Common myeloid progenitor, CD34-positive (primary cell): ENCODE measurements around the gene ZNF816. TPM values are rescaled to one million over a fixed set of nuclear protein-coding genes. Genes with fewer than 3 reads are reported as not detected.

Experiments used
- CTCF ChIA-PET: fragments of 350-600 bp; sonication (Branson Sonifier 250); formaldehyde crosslinking; loops from one replicate; lab custom pipeline; 2021; ENCODE audit warnings: antibody characterized with exemption; lab: Charles Lee
- POLR2A ChIA-PET: fragments of 350-600 bp; sonication (Branson Sonifier 250); formaldehyde crosslinking; loops from one replicate; lab custom pipeline; 2021; ENCODE audit warnings: antibody characterized with exemption; lab: Charles Lee
- DNase-seq, 3 donors: peaks; one replicate each; pipeline versions ENCODE4 v3.0.0 to v3.0.0-alpha.2; 2013
- H3K27ac ChIP-seq, 2 experiments: 1 replicate in 1 of 2; 2 replicates in 1 of 2; pipeline ENCODE4 v1.7.0; 2013; ENCODE audit warnings: inconsistent platforms in 2 of 2, low read length in 2 of 2, mild to moderate bottlenecking in 2 of 2, low read depth in 1 of 2, moderate library complexity in 1 of 2; ENCODE audit not compliant: severe bottlenecking in 2 of 2, insufficient read depth in 1 of 2, poor library complexity in 1 of 2
- H3K27me3 ChIP-seq, 5 experiments: replicated peaks in 2 of 5; 1 replicate in 3 of 5; 2 replicates in 2 of 5; pipeline versions ENCODE4 v1.6.1 to v1.7.0; 2013; ENCODE audit warnings: low read length in 4 of 5, mild to moderate bottlenecking in 2 of 5, moderate library complexity in 2 of 5, inconsistent platforms in 1 of 5; ENCODE audit not compliant: insufficient read depth in 5 of 5, control insufficient read depth in 4 of 5
- H3K36me3 ChIP-seq, 4 experiments: 1 replicate in 2 of 4; 2 replicates in 2 of 4; pipeline versions ENCODE4 v1.6.1 to v1.7.0; 2013; ENCODE audit warnings: low read length in 3 of 4, control low read depth in 1 of 4, mild to moderate bottlenecking in 1 of 4; ENCODE audit not compliant: control insufficient read depth in 4 of 4, insufficient read depth in 4 of 4
- H3K4me1 ChIP-seq, 4 experiments: 1 replicate in 3 of 4; 2 replicates in 1 of 4; pipeline versions ENCODE4 v1.6.1 to v1.7.1; 2013; ENCODE audit warnings: low read length in 3 of 4, mild to moderate bottlenecking in 3 of 4, control low read depth in 1 of 4, inconsistent platforms in 1 of 4, moderate library complexity in 1 of 4; ENCODE audit not compliant: control insufficient read depth in 4 of 4, insufficient read depth in 4 of 4; ENCODE audit errors: control extremely low read depth in 1 of 4
- H3K4me3 ChIP-seq, 7 experiments: 1 replicate in 4 of 7; 2 replicates in 3 of 7; pipeline versions ENCODE4 v1.5.1 to v1.7.0; 2013; ENCODE audit warnings: mild to moderate bottlenecking in 7 of 7, low read length in 6 of 7, moderate library complexity in 6 of 7, inconsistent platforms in 2 of 7, low read depth in 2 of 7, control low read depth in 1 of 7; ENCODE audit not compliant: insufficient read depth in 4 of 7, control insufficient read depth in 1 of 7; ENCODE audit errors: extremely low read depth in 1 of 7
- H3K9me3 ChIP-seq, 5 experiments: 1 replicate in 4 of 5; 2 replicates in 1 of 5; pipeline versions ENCODE4 v1.6.1 to v1.7.1; 2013; ENCODE audit warnings: low read length in 4 of 5, mild to moderate bottlenecking in 2 of 5, inconsistent platforms in 1 of 5, low read depth in 1 of 5, moderate library complexity in 1 of 5; ENCODE audit not compliant: control insufficient read depth in 4 of 5, insufficient read depth in 2 of 5; ENCODE audit errors: control extremely low read depth in 1 of 5
- WGBS: methylation state at CpG from one replicate; pipeline ENCODE4 v1.1.5; 2013; ENCODE audit not compliant: insufficient coverage; 5-methylcytosine and 5-hydroxymethylcytosine counted together
- polyA plus RNA-seq: library from polyadenylated mRNA; unstranded; fragments of 120-200 nt; gene quantifications from one replicate; pipeline ENCODE4 v1.2.1, GENCODE V29; 2013

ZNF816 gene
- 10.8 TPM for polyA plus RNA-seq

GRCh38 chr19:52962394-52963246 is at the start of gene ZNF816:
Gene ZNF816 (minus strand): TSS chr19:52962881. CDS start chr19:52956089, 6,792 bp downstream.
- H3K36me3 ChIP-seq = peaks cover 9 to 27% (median 22%) of the 10 kb centered on the region in 4 experiments
- ChIA-PET POLR2A (interaction anchor here (0.6 to 2.9 kb wide), 4 partner anchors 20 to 38 kb away, joined by 3 to 15 read pairs (median 4); no protein-coding TSS in a partner anchor), CTCF (interaction anchor here (1.2 kb wide), 1 partner anchor 16 kb away, joined by 3 read pairs; no protein-coding TSS in a partner anchor)
- peaks cover 8 to 16% (median 11%) of the 10 kb centered on the region in 4 experiments for H3K4me1 ChIP-seq
- peak; percentile 96 to 98 (median 98) for DNase-seq
- H3K27me3 ChIP-seq = no peaks in the 10 kb centered on the region
- H3K9me3 ChIP-seq = peaks cover 0 to 38% (median 28%) of the 10 kb centered on the region in 5 experiments
- peak within 1 kb of the TSS; percentile 61 to 95 (median 90) for H3K4me3 ChIP-seq
- peak within 1 kb of the TSS; percentile 58 to 85 for H3K27ac ChIP-seq
- WGBS = 0% methylated on average over 53 of the region's 55 CpGs

GRCh38 chr19:53012006-53012405 is 49.3 kb upstream of the ZNF816 start:
- CTCF ChIA-PET = no interaction called here
- WGBS = 100% methylated on average over 3 of the region's 6 CpGs
- Histone ChIP-seq H3K27ac (no peak overlapping the region), H3K4me3 (no peak overlapping the region), H3K36me3 (no peaks in the 10 kb centered on the region), H3K9me3 (peaks cover 0 to 43% (median 29%) of the 10 kb centered on the region in 5 experiments), H3K4me1 (no peaks in the 10 kb centered on the region), H3K27me3 (peaks cover 0 to 3% (median 0%) of the 10 kb centered on the region in 5 experiments)
- POLR2A ChIA-PET = no interaction called here
- no peak for DNase-seq

GRCh38 chr19:53010494-53010893 is 47.8 kb upstream of the ZNF816 start:
- Histone ChIP-seq H3K9me3 (peaks cover 0 to 39% (median 29%) of the 10 kb centered on the region in 5 experiments), H3K27me3 (peaks cover 0 to 3% (median 0%) of the 10 kb centered on the region in 5 experiments), H3K4me1 (no peaks in the 10 kb centered on the region), H3K36me3 (no peaks in the 10 kb centered on the region), H3K27ac (no peak overlapping the region), H3K4me3 (no peak overlapping the region)
- ChIA-PET POLR2A (no interaction called here), CTCF (interaction anchor here (1.2 kb wide), 1 partner anchor 20 kb away, joined by 3 read pairs; no protein-coding TSS in a partner anchor)
- DNase-seq = no peak
- WGBS = 66% methylated on average over 9 of the region's 9 CpGs

- H3K27me3 ChIP-seq = peaks cover 0 to 3% (median 0%) of the 10 kb centered on the region in 5 experiments
- H3K27ac ChIP-seq = no peak overlapping the region
- no peaks in the 10 kb centered on the region for H3K36me3 ChIP-seq
- ChIA-PET CTCF (no interaction called here), POLR2A (no interaction called here)
- H3K4me3 ChIP-seq = no peak overlapping the region
- DNase-seq = no peak
- H3K4me1 ChIP-seq = no peaks in the 10 kb centered on the region
- WGBS = 80% methylated on average over 21 of the region's 25 CpGs
- H3K9me3 ChIP-seq = peaks cover 0 to 35% (median 28%) of the 10 kb centered on the region in 5 experiments
Observed at GRCh38 chr19:53008061-53008778, 45.5 kb upstream of the ZNF816 start.

GRCh38 chr19:53007606-53008005 is 44.9 kb upstream of the ZNF816 start:
- ChIA-PET CTCF (no interaction called here), POLR2A (no interaction called here)
- Histone ChIP-seq H3K36me3 (no peaks in the 10 kb centered on the region), H3K9me3 (peaks cover 0 to 32% (median 28%) of the 10 kb centered on the region in 5 experiments), H3K27ac (no peak overlapping the region), H3K4me1 (no peaks in the 10 kb centered on the region), H3K4me3 (no peak overlapping the region), H3K27me3 (peaks cover 0 to 3% (median 0%) of the 10 kb centered on the region in 5 experiments)
- no peak for DNase-seq
- WGBS = 83% methylated on average over 5 of the region's 5 CpGs

GRCh38 chr19:53007200-53007599 is 44.5 kb upstream of the ZNF816 start:
- Histone ChIP-seq H3K4me1 (no peaks in the 10 kb centered on the region), H3K27ac (no peak overlapping the region), H3K4me3 (no peak overlapping the region), H3K9me3 (peaks cover 0 to 28% (median 26%) of the 10 kb centered on the region in 5 experiments), H3K36me3 (no peaks in the 10 kb centered on the region), H3K27me3 (peaks cover 0 to 3% (median 0%) of the 10 kb centered on the region in 5 experiments)
- CTCF ChIA-PET = no interaction called here
- DNase-seq = no peak
- POLR2A ChIA-PET = no interaction called here
- WGBS = 90% methylated on average over 5 of the region's 7 CpGs
